ENCODE measurements around the gene DTWD2. TPM values are rescaled to one million over a fixed set of nuclear protein-coding genes. Genes with fewer than 3 reads are reported as not detected.

The DTWD2 gene
- total and polyA plus RNA-seq, 3 donors from 2014 or later: 5.8 to 19.7 (median 15.8) TPM

- Histone ChIP-seq H3K4me1 (no peaks in the 10 kb centered on the region), H3K27me3 (no peaks in the 10 kb centered on the region), H3K9me3 (no peaks in the 10 kb centered on the region), H3K36me3 (ENCODE audit: low read depth, missing control alignments) (no peaks in the 10 kb centered on the region), H3K4me3 (no peak overlapping the region), H3K27ac (no peak overlapping the region)
- TF ChIP-seq, protein P1, sequence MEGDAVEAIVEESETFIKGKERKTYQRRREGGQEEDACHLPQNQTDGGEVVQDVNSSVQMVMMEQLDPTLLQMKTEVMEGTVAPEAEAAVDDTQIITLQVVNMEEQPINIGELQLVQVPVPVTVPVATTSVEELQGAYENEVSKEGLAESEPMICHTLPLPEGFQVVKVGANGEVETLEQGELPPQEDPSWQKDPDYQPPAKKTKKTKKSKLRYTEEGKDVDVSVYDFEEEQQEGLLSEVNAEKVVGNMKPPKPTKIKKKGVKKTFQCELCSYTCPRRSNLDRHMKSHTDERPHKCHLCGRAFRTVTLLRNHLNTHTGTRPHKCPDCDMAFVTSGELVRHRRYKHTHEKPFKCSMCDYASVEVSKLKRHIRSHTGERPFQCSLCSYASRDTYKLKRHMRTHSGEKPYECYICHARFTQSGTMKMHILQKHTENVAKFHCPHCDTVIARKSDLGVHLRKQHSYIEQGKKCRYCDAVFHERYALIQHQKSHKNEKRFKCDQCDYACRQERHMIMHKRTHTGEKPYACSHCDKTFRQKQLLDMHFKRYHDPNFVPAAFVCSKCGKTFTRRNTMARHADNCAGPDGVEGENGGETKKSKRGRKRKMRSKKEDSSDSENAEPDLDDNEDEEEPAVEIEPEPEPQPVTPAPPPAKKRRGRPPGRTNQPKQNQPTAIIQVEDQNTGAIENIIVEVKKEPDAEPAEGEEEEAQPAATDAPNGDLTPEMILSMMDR (IDR thresholded peaks at IDR 0.05): no peak
- no peak for TF ChIP-seq POLR2A (IDR thresholded peaks at IDR 0.05)
- DNase-seq: no peak
- WGBS, 2 donors: 60 to 69% methylated on average over 1 of the region's 1 CpG
- intact Hi-C loops (cut with DNase I; ENCODE audit: low total_unique reads): no loop called here
Measured at GRCh38 chr5:118825226-118825625, 163.1 kb downstream of the DTWD2 start.

GRCh38 chr5:118818604-118819003 lies 169.7 kb downstream of the DTWD2 start:
- Histone ChIP-seq H3K27me3 (no peaks in the 10 kb centered on the region), H3K36me3 (ENCODE audit: low read depth, missing control alignments) (no peaks in the 10 kb centered on the region), H3K9me3 (no peaks in the 10 kb centered on the region), H3K4me3 (no peak overlapping the region), H3K4me1 (no peaks in the 10 kb centered on the region), H3K27ac (no peak overlapping the region)
- 91 to 95% methylated on average over 3 of the region's 3 CpGs for WGBS, 2 donors
- TF ChIP-seq POLR2A (IDR thresholded peaks at IDR 0.05): no peak
- TF ChIP-seq, protein P1 (IDR thresholded peaks at IDR 0.05): no peak
- no peak for DNase-seq
- intact Hi-C loops (cut with DNase I; ENCODE audit: low total_unique reads): no loop called here

DNA sequence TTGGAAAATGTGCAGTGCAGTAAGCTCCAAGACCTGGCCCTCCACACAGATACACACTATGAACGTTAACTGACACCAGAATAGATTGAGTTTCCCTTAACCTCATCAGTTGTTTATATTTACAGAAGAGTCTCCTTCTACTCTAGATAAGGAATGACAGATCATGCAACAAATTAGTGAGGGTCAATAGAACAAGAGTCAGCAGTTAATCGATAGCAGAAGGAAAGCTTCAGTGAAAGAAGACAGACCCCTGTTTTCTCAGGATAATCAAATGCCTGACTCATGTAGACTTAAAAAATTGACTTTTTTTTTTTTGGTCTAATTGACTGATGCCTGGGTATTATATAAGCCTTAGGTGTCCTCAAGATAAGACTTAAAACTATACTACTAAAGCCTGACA lies 179.9 kb downstream of the DTWD2 start:
- 45 to 47% methylated on average over 2 of the region's 2 CpGs for WGBS, 2 donors
- no peaks in the 10 kb centered on the region for H3K9me3 ChIP-seq
- H3K27ac ChIP-seq: no peak overlapping the region
- TF ChIP-seq, protein P1 (IDR thresholded peaks at IDR 0.05): no peak
- no peak for TF ChIP-seq POLR2A (IDR thresholded peaks at IDR 0.05)
- no peak for DNase-seq
- intact Hi-C loops (cut with DNase I; ENCODE audit: low total_unique reads): no loop called here
- no peaks in the 10 kb centered on the region for H3K4me1 ChIP-seq
- no peak overlapping the region for H3K4me3 ChIP-seq
- no peaks in the 10 kb centered on the region for H3K36me3 ChIP-seq (ENCODE audit: low read depth, missing control alignments)
- H3K27me3 ChIP-seq: no peaks in the 10 kb centered on the region

DNA sequence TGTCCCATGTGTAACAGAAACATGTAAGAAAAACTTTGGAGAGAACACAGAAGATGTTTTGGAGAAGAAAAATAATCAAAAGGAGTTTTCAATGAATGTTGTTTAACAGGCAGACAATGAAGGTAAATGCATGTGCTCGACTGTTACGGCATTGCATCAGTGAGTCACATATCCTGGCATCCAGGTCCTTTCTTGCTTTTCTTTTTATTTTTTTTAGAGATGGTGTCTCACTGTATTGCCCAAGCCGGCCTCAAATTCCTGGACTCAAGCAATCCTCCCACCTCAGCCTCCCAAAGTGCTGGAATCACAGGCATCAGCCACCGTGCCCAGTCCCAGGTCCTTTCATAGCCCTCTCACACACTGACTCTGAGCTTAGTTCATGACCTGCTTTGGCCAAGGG lies 181.8 kb downstream of the DTWD2 start:
- no peak overlapping the region for H3K4me3 ChIP-seq
- DNase-seq: no peak
- no peak overlapping the region for H3K27ac ChIP-seq
- intact Hi-C loops (cut with DNase I; ENCODE audit: low total_unique reads): no loop called here
- no peaks in the 10 kb centered on the region for H3K27me3 ChIP-seq
- TF ChIP-seq POLR2A (IDR thresholded peaks at IDR 0.05): no peak
- WGBS, 2 donors: 91 to 98% methylated on average over 4 of the region's 4 CpGs
- no peaks in the 10 kb centered on the region for H3K4me1 ChIP-seq
- no peaks in the 10 kb centered on the region for H3K36me3 ChIP-seq (ENCODE audit: low read depth, missing control alignments)
- H3K9me3 ChIP-seq: no peaks in the 10 kb centered on the region

DNA sequence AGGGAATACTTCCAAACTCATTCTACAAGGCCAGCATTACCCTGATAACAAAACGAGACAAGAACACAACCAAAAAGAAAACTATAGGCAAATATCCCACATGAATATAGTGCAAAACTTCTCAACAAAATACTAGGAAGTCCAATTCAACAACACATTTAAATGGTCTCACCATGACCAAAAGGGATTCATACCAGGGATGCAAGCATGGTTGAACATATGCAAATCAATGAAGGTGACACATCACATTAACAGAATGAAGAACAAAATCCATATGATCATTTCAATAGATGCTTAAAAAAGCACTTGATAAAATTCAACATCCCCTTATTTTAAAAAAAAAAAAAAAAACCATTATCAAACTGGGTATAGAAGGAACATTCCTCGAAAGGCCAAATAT lies 186.0 kb downstream of the DTWD2 start:
- 75 to 84% methylated on average over 2 of the region's 2 CpGs for WGBS, 2 donors
- no peak overlapping the region for H3K4me3 ChIP-seq
- no peaks in the 10 kb centered on the region for H3K27me3 ChIP-seq
- intact Hi-C loops (cut with DNase I; ENCODE audit: low total_unique reads): no loop called here
- no peak overlapping the region for H3K27ac ChIP-seq
- DNase-seq: no peak
- H3K36me3 ChIP-seq (ENCODE audit: low read depth, missing control alignments): no peaks in the 10 kb centered on the region
- TF ChIP-seq, protein P1 (IDR thresholded peaks at IDR 0.05): no peak
- TF ChIP-seq POLR2A (IDR thresholded peaks at IDR 0.05): no peak
- H3K9me3 ChIP-seq: no peaks in the 10 kb centered on the region
- no peaks in the 10 kb centered on the region for H3K4me1 ChIP-seq

Data from testis (tissue), 3 donors.